Right kidney (tissue), 1 donor: Measurements from ENCODE around the gene GAN.

Experiments used
- DNase-seq: peaks from one replicate; pipeline ENCODE4 v3.0.0-alpha.2; 2016

Gene GAN

DNA sequence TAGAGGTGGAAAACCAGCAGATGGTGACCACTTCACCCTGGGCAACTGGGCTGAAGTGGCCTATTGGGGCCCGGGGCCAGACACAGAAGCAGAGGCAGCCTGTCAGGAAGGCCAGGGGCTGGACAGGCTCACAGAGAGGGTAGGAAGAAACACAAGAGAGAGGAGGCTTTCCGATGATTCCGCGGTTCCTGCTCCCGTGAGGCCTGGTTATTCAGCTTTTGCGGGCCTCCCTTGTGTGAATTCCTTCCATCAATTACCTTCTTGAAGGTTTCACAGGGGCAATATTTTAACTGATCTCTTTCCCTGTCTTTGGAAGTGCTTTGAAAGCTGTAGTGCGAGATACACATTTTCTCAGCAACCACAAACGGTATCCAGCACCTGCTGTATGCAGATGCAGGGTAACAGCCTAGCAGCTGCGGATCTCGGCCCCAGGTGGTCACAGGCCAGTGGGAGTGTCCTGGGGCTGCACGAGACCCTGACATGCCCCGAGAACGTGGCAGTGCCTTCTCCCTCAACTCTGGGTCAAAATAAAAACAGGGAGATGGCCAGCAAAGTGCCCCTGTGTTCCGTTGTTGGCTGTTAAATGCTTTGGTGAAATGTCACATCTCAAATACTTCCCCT lies 118.3 kb downstream of the GAN start:
- no peak for DNase-seq

DNA sequence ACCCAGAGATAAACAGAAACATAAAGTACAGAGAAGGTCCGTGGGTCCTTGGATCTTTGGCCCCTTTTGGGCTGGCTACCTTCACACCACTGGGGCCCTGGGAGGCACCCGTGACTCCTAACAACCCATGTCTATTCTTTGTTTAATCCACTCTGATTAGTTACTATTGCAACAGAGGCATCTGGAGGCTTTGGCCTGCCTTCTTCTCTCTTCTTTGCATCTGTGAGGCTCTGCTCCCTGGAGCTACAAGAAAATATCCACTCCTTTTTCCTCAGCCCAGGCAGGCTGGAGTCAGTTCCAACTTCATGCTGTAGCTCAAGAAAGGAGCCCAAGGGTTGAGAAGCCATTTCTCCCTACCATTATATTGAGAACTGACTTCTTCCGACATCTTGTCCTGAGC lies 120.3 kb downstream of the GAN start:
- DNase-seq: no peak

DNA sequence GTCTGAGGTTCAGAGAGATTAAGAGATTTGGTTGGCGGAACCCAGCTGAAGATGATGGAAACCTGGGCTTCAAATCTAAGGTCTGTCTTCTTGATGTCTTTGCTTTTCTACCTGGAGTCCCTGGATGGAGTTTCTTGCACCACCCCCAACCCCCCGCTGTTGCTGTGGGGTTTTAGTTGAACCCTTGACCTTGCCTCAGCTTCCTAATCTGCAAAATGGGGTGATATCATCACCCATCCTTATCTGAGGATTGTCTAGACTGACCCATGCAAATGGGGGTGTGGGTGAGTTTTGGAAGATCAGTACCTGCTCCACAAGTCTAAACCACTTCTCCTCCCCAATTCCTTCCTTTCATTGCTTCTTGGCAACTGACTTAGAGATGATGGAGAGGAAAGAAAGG lies 120.8 kb downstream of the GAN start:
- DNase-seq: no peak

DNA sequence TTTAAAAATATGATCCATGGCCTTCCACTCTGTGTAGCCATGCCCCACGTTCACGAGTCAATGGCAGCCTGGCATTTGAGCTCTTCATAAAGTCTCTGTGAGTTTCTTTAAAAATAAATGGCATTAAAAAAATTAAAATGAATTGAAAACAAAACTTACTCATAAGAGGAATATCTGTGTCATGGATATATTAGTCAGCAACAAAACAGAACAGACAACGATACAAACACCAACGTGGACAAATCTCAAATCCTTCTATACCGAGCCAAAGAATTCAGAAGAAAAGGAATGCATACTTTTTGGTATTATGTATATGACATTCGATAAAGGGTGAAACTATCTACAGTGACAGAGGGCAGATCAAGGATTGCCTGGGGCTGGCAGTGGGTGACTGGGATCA lies 121.6 kb downstream of the GAN start:
- DNase-seq: no peak

DNA sequence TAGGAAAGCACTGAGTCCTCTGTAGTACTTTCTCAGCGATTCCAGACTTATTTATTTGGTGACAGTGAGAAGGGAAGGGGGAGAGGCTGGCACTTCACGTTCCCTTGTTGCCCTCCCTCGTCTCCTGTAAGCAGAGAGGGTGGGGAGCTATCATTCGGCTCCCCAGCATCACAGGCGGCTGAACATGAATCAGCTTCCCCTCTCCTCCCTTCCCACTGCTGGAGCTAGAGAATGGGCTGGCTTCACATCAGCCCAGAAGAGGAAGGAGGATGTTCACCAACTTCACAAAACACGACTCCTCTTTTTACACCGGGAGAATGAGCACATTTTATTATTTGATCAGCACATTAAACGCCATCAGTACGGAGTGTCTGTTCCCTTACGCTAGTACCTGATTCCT lies 123.1 kb downstream of the GAN start:
- no peak for DNase-seq
